PC-9 (cell line): ENCODE measurements around the gene CDH24. TPM values are rescaled to one million over a fixed set of nuclear protein-coding genes. Genes with fewer than 3 reads are reported as not detected.

ENCODE experiments used
- BruUV-seq: library from RNA; stranded (reverse); fragments of 400-500 nt; replicated peaks from 2 replicates; lab custom pipeline; 2021; lab: Mats Ljungman, UMichigan
- CTCF ChIA-PET: fragments of 300-600 bp; sonication (Branson Sonifier 250); formaldehyde crosslinking; loops from one replicate; lab custom pipeline; 2022; ENCODE audit warnings: antibody characterized with exemption; lab: Charles Lee
- POLR2A ChIA-PET: fragments of 300-600 bp; sonication (Branson Sonifier 250); formaldehyde crosslinking; loops from one replicate; lab custom pipeline; 2022; ENCODE audit warnings: antibody characterized with exemption; ENCODE audit not compliant: unreplicated experiment; lab: Charles Lee
- DNase-seq, 2 experiments: peaks; one replicate each; pipeline versions ENCODE4 v3.0.0 to v3.0.0-alpha.2; 2015 to 2022; ENCODE audit warnings: mixed read lengths in 1 of 2
- H2AFZ ChIP-seq: fragments of 200-600 bp; sonication (generic); 2 replicates; pipeline ENCODE4 v1.8.1; 2017; ENCODE audit warnings: antibody characterized with exemption
- H3F3A ChIP-seq: fragments of 200-600 bp; sonication (generic); 2 replicates; pipeline ENCODE4 v1.8.1; 2017; ENCODE audit warnings: antibody characterized with exemption, mild to moderate bottlenecking, low read depth; ENCODE audit not compliant: insufficient read depth
- H3K27ac ChIP-seq: fragments of 200-600 bp; sonication (generic); 2 replicates; pipeline ENCODE4 v1.6.1; 2016; ENCODE audit warnings: mixed run types
- H3K27me3 ChIP-seq: fragments of 200-600 bp; sonication (generic); 2 replicates; pipeline ENCODE4 v1.6.1; 2016; ENCODE audit warnings: low read depth, mixed run types; ENCODE audit not compliant: insufficient read depth
- H3K36me3 ChIP-seq: fragments of 200-600 bp; sonication (generic); 2 replicates; pipeline ENCODE4 v1.6.1; 2016; ENCODE audit warnings: low read depth, mixed run types
- H3K4me1 ChIP-seq: fragments of 200-600 bp; sonication (generic); replicated peaks from 2 replicates; pipeline ENCODE4 v1.6.1; 2016; ENCODE audit warnings: mixed run types; ENCODE audit not compliant: insufficient read depth
- H3K4me2 ChIP-seq: fragments of 200-600 bp; sonication (generic); 2 replicates; pipeline ENCODE4 v1.6.1; 2017; ENCODE audit warnings: mixed run types
- H3K4me3 ChIP-seq: fragments of 200-600 bp; sonication (generic); 2 replicates; pipeline ENCODE4 v1.6.1; 2016; ENCODE audit warnings: mixed run types
- H3K79me2 ChIP-seq: fragments of 200-600 bp; sonication (generic); 2 replicates; pipeline ENCODE4 v1.6.1; 2017; ENCODE audit warnings: low read depth, mixed run types
- H3K9me2 ChIP-seq: fragments of 200-600 bp; sonication (generic); 2 replicates; pipeline ENCODE4 v1.8.1; 2017; ENCODE audit warnings: mild to moderate bottlenecking; ENCODE audit not compliant: insufficient read depth
- H3K9me3 ChIP-seq: fragments of 200-600 bp; sonication (generic); 2 replicates; pipeline ENCODE4 v1.8.1; 2016; ENCODE audit warnings: low read depth; ENCODE audit not compliant: insufficient read depth
- H4K20me1 ChIP-seq: fragments of 200-600 bp; sonication (generic); 2 replicates; pipeline ENCODE4 v1.8.1; 2017; ENCODE audit not compliant: insufficient read depth
- EZH2 ChIP-seq: fragments of 200-600 bp; sonication (generic); IDR thresholded peaks from 2 replicates; pipeline ENCODE4 v1.8.0; 2017; ENCODE audit warnings: antibody characterized with exemption, low read depth
- intact Hi-C: fragments of 100-400 bp; cut with micrococcal nuclease; formaldehyde crosslinking; loops from one replicate; pipeline ENCODE4 v1.10.0; 2022; ENCODE audit not compliant: unreplicated experiment
- total RNA-seq: library from RNA; stranded (reverse); gene quantifications from 2 replicates; pipeline ENCODE4 v1.2.3, GENCODE V29; 2021
- TF ChIP-seq, protein P1 (sequence below): fragments of 200-600 bp; sonication (generic); conservative IDR thresholded peaks from 2 replicates; pipeline ENCODE4 v1.6.1; 2017; ENCODE audit warnings: mixed run types, antibody characterized with exemption, mild to moderate bottlenecking, moderate library complexity

The CDH24 gene
- total RNA-seq, 1 experiment from 2014 or later: 16.4 TPM

DNA sequence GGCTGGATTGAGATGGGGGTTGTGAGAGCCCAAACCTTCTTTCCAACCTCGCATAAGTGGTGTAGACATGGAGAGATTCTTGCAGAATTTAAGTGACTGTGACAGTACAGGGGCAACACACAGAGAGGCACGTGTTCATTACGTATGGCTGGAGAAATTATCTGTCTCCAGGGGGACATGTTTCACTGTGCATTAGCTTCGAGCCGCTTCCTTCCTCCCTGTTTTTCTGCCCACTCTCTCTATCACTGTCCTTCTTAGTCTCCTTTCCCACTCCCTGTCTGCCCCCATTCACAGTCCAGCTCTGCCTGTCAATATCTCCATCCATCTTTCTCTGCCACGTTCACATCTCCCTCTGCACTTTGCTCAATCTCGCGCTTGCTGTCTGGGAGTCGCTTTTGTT is 35.9 kb downstream of the CDH24 start:
- Histone ChIP-seq H3K27ac (no peak overlapping the region), H3K79me2 (no peaks in the 10 kb centered on the region), H3K9me3 (no peaks in the 10 kb centered on the region), H3K4me1 (no peaks in the 10 kb centered on the region), H3K36me3 (no peaks in the 10 kb centered on the region), H3F3A (no peaks in the 10 kb centered on the region), H3K4me2 (no peak overlapping the region), H4K20me1 (no peaks in the 10 kb centered on the region), H2AFZ (no peak overlapping the region), H3K27me3 (no peaks in the 10 kb centered on the region), H3K4me3 (no peak overlapping the region), H3K9me2 (no peaks in the 10 kb centered on the region)
- BruUV-seq: no TSS peak
- intact Hi-C loops: no loop called here
- no peak for DNase-seq
- TF ChIP-seq EZH2: no peak
- TF ChIP-seq, protein P1, sequence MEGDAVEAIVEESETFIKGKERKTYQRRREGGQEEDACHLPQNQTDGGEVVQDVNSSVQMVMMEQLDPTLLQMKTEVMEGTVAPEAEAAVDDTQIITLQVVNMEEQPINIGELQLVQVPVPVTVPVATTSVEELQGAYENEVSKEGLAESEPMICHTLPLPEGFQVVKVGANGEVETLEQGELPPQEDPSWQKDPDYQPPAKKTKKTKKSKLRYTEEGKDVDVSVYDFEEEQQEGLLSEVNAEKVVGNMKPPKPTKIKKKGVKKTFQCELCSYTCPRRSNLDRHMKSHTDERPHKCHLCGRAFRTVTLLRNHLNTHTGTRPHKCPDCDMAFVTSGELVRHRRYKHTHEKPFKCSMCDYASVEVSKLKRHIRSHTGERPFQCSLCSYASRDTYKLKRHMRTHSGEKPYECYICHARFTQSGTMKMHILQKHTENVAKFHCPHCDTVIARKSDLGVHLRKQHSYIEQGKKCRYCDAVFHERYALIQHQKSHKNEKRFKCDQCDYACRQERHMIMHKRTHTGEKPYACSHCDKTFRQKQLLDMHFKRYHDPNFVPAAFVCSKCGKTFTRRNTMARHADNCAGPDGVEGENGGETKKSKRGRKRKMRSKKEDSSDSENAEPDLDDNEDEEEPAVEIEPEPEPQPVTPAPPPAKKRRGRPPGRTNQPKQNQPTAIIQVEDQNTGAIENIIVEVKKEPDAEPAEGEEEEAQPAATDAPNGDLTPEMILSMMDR: no peak
- ChIA-PET POLR2A (no interaction called here), CTCF (no interaction called here)

DNA sequence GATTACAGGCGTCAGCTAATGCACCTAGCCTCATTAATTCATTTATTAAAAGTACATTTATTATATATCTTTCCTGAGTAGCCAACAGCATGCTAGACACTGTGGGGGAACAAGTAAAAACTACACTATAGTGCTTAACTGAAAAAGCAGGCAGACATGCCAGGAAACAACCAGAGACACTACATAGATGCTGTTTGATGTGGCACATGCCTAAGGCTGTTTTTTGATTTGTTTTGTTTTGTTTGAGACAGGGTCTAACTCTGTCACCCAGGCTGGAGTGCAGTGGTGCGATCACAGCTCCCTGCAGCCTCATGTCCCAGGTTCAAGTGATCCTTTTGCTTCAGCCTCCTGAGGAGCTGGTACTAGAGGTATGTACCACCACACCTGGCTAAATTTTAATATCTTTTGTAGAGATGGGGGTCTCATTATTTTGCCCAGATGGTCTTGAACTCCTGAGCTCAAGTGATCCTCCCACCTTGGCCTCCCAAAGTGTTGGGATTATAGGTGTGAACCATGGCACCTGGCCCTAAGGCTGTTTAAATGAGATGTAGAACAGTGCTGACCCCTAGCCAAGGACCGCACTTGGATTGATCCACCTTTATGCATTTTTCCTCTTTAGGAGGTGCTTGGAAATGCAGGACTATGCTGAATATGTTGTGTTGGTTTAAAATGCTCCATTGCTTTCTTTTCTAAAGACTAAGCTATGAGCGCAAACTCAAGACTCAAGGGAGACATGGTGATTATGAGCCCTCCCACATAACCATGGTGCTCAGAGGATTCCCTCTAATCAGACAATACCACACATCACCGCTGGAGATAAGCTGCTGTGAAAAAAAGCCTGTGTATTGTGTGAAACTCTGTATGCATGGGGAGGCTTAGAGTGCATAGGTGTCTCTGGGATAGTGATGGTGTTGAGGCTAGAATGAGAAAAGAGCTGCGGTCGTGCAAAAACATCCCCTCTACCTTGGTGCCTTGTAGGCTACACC is 36.9 kb downstream of the CDH24 start:
- H3F3A ChIP-seq: no peaks in the 10 kb centered on the region
- CTCF ChIA-PET: no interaction called here
- no peaks in the 10 kb centered on the region for H3K79me2 ChIP-seq
- no peak for DNase-seq
- no peaks in the 10 kb centered on the region for H3K4me1 ChIP-seq
- H2AFZ ChIP-seq: no peak overlapping the region
- H3K36me3 ChIP-seq: no peaks in the 10 kb centered on the region
- H3K9me2 ChIP-seq: no peaks in the 10 kb centered on the region
- H3K9me3 ChIP-seq: no peaks in the 10 kb centered on the region
- no peaks in the 10 kb centered on the region for H3K27me3 ChIP-seq
- BruUV-seq: no TSS peak
- no peak overlapping the region for H3K4me2 ChIP-seq
- POLR2A ChIA-PET: no interaction called here
- intact Hi-C loops: no loop called here
- TF ChIP-seq EZH2: no peak
- TF ChIP-seq, protein P1: no peak
- H3K27ac ChIP-seq: no peak overlapping the region
- no peaks in the 10 kb centered on the region for H4K20me1 ChIP-seq
- no peak overlapping the region for H3K4me3 ChIP-seq

DNA sequence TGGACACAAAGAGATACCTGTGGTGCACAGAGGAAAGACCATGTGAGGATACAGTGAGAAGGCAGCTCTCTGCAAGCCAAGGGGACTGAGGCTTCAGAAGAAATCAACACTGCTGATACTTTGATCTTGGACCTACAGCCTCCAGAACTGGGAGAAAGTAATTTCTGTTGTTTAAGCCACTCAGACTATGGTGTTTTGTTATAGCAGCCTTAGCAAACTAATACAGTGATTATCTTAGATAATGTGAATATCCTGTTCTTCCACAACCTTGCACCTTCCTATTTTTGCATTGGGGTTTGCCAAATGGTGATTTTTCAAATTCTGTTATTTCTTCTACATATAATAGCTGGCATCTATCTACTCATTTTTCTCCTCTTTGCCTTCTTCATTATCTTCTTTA is 39.2 kb downstream of the CDH24 start:
- Histone ChIP-seq H3K4me1 (no peaks in the 10 kb centered on the region), H3K4me3 (no peak overlapping the region), H3K9me3 (no peaks in the 10 kb centered on the region), H3K36me3 (no peaks in the 10 kb centered on the region), H4K20me1 (no peaks in the 10 kb centered on the region), H3K27ac (no peak overlapping the region), H3K9me2 (no peaks in the 10 kb centered on the region), H3F3A (no peaks in the 10 kb centered on the region), H3K27me3 (no peaks in the 10 kb centered on the region), H3K79me2 (no peaks in the 10 kb centered on the region), H3K4me2 (no peak overlapping the region), H2AFZ (no peak overlapping the region)
- POLR2A ChIA-PET: no interaction called here
- BruUV-seq: no TSS peak
- intact Hi-C loops: no loop called here
- no peak for TF ChIP-seq EZH2
- TF ChIP-seq, protein P1: no peak
- CTCF ChIA-PET: no interaction called here
- no peak for DNase-seq
